Suprapubic skin (tissue), 4 donors: ENCODE results near the gene TAP1. TPM values are rescaled to one million over a fixed set of nuclear protein-coding genes. Genes with fewer than 3 reads are reported as not detected.
A peak's percentile ranks its signal among the peaks of the same experiment; 100 is the strongest.

Source experiments
- DNase-seq, 2 donors: peaks; one replicate each; pipeline ENCODE4 v3.0.0-alpha.2; 2019; ENCODE audit warnings: low spot score in 2 of 2
- H3K27ac ChIP-seq: fragments of 200-600 bp; sonication (generic); one replicate; pipeline ENCODE4 v1.5.1; 2019
- H3K27me3 ChIP-seq: fragments of 200-600 bp; sonication (generic); one replicate; pipeline ENCODE4 v1.5.1; 2019
- H3K36me3 ChIP-seq: fragments of 200-600 bp; sonication (generic); one replicate; pipeline ENCODE4 v1.5.1; 2019
- H3K4me1 ChIP-seq: fragments of 200-600 bp; sonication (generic); one replicate; pipeline ENCODE4 v1.5.1; 2019
- H3K4me3 ChIP-seq: fragments of 200-600 bp; sonication (generic); one replicate; pipeline ENCODE4 v1.5.1; 2019; ENCODE audit warnings: mild to moderate bottlenecking
- H3K9me3 ChIP-seq: fragments of 200-600 bp; sonication (generic); one replicate; pipeline ENCODE4 v1.5.1; 2019
- EP300 ChIP-seq: sonication (generic); formaldehyde crosslinking; IDR thresholded peaks from one replicate; pipeline ENCODE4 v1.6.1; 2017; ENCODE audit warnings: antibody characterized with exemption
- POLR2A ChIP-seq, 2 donors: fragments of 450-650 bp; IDR thresholded peaks; one replicate each; pipeline ENCODE4 v1.6.1; 2017; ENCODE audit warnings: antibody characterized with exemption in 2 of 2, mild to moderate bottlenecking in 2 of 2, moderate library complexity in 2 of 2
- POLR2AphosphoS5 ChIP-seq, 3 donors: sonication (generic); formaldehyde crosslinking; IDR thresholded peaks; one replicate each; pipeline ENCODE4 v1.6.1; 2017; ENCODE audit warnings: antibody characterized with exemption in 3 of 3
- WGBS: methylation state at CpG from one replicate; pipeline ENCODE4 v1.1.5; 2018; 5-methylcytosine and 5-hydroxymethylcytosine counted together
- total RNA-seq, 4 donors: library from RNA; depleted of rRNA; stranded (reverse); fragments of >200 nt; gene quantifications; one replicate each; pipeline ENCODE4 v1.1.0, GENCODE V29; 2016
- TF ChIP-seq, protein P1 (sequence below), 2 donors: fragments of 200-600 bp in 1 of 2; fragments of 450-650 bp in 1 of 2; sonication (generic) in 1 of 2; IDR thresholded peaks; one replicate each; pipeline ENCODE4 v1.5.1; 2016 to 2019; ENCODE audit warnings: antibody characterized with exemption in 2 of 2, mild to moderate bottlenecking in 1 of 2, moderate library complexity in 1 of 2

TAP1 gene
- total RNA-seq, 4 donors from 2014 or later = 90.7 to 126 (median 101) TPM

DNA sequence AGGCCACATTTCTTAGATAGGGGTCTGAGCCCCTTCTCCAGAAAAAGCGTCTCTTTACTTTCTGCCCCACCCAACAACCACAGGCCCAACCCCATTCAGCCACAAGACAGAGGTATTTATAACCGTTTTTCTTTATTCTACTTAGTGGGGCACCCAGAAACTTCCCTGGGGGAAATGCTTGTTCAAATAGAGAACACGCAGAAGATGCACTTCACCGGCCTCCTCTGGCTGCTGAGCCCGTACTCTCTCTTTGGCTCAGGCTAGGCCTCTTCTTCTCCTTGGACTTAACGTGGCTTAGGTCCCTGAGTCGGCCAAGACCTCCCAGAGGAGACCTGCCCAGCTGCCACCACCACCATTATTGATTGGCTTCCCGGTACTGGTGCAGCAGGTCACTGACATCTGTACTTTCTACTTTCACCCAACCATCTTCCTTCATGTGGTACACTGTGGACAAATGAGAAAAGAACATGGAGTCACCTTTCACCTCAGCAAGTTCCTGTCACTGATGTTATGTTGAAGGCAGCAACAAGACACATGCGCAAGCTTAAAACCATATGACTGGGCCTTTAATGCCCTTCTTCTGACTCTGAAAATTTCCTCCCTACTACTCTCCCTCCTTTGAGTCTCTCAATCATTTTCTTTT is 12.8 kb downstream of the TAP1 start:
- H3K27ac ChIP-seq = no peak overlapping the region
- TF ChIP-seq POLR2A (IDR thresholded peaks at IDR 0.05) = no peak
- no peak for TF ChIP-seq EP300
- no peak for TF ChIP-seq POLR2AphosphoS5 (IDR thresholded peaks at IDR 0.05)
- TF ChIP-seq, protein P1, sequence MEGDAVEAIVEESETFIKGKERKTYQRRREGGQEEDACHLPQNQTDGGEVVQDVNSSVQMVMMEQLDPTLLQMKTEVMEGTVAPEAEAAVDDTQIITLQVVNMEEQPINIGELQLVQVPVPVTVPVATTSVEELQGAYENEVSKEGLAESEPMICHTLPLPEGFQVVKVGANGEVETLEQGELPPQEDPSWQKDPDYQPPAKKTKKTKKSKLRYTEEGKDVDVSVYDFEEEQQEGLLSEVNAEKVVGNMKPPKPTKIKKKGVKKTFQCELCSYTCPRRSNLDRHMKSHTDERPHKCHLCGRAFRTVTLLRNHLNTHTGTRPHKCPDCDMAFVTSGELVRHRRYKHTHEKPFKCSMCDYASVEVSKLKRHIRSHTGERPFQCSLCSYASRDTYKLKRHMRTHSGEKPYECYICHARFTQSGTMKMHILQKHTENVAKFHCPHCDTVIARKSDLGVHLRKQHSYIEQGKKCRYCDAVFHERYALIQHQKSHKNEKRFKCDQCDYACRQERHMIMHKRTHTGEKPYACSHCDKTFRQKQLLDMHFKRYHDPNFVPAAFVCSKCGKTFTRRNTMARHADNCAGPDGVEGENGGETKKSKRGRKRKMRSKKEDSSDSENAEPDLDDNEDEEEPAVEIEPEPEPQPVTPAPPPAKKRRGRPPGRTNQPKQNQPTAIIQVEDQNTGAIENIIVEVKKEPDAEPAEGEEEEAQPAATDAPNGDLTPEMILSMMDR (IDR thresholded peaks at IDR 0.05) = no peak
- WGBS = 71% methylated on average over 9 of the region's 9 CpGs
- peaks cover 21% of the 10 kb centered on the region for H3K36me3 ChIP-seq
- H3K4me3 ChIP-seq = no peak overlapping the region
- no peak for DNase-seq
- H3K4me1 ChIP-seq = peaks cover 44% of the 10 kb centered on the region
- no peaks in the 10 kb centered on the region for H3K9me3 ChIP-seq
- H3K27me3 ChIP-seq = no peaks in the 10 kb centered on the region

DNA sequence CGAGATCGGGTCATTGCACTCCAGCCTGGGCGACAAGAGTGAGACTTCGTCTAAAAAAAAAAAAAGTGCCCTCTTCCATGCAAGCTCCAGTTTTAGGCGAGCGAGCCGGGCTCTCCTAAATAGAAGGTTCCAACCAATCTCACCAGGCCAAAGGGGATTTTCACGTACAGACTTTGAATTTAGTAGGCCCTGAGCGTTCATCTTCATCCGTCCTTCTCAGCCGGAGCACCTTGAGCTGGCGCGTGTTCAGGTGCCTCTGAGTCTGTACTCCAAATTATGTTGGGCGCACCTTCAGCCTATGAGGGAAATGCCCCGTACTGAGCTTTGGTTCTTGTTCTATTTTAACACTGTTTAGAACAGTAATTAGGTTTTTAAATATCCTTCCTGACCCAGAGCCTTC is 14.1 kb downstream of the TAP1 start:
- Histone ChIP-seq H3K36me3 (peaks cover 28% of the 10 kb centered on the region), H3K27me3 (no peaks in the 10 kb centered on the region), H3K9me3 (no peaks in the 10 kb centered on the region), H3K27ac (no peak overlapping the region), H3K4me3 (no peak overlapping the region), H3K4me1 (peaks cover 33% of the 10 kb centered on the region)
- no peak for DNase-seq
- TF ChIP-seq, protein P1 (IDR thresholded peaks at IDR 0.05) = no peak
- TF ChIP-seq EP300 (no peak), POLR2A (IDR thresholded peaks at IDR 0.05) (no peak), POLR2AphosphoS5 (IDR thresholded peaks at IDR 0.05) (no peak)
- WGBS = 85% methylated on average over 15 of the region's 15 CpGs

DNA sequence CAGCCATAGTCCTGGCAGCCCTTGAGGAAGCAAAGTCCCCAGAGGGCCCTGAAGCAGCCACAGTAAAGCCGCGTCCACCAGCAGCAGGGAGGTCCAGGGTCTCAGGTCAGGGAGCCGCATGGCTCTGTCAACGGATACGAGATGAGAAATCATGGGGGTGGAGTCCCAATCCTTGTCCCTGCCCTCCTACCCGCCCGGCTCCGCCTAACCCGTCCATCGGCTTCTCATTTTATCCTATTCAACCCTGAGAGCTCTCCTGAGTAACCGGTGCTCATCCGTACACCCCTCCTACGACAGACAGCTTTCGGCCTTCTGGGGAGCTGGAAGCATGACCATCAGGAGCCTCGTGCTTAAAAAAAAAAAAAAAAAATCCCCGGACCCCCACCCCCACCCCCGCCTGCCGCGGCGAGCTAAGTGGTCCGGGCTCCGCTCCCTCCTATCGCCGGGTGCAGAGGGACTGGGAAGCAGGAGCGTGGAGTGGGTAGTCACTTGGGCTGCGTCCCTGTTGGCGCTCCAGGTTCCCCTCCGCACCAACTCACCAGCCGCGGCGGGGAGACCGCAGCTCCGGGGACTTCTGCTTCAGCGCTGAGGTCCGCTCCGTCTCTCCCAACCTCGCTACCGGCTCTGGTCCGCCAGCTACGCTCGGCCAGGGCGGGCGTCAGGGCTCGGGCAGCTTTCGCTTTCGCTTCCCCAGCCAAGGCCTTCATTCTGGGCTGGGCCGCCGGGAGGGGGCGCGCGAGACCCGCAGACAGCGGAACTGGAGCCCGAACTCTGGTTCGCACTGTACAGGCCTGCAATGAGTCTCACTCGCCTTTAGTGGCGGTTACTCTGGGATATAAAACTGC is 15.2 kb downstream of the TAP1 start, which contains the start of gene TAP2:
TAP2 (minus strand) TSS at position 626 of the 845 bp plus-strand sequence; CDS start at position 120, 506 bp downstream.
- Histone ChIP-seq H3K9me3 (no peaks in the 10 kb centered on the region), H3K4me1 (peaks cover 30% of the 10 kb centered on the region), H3K27me3 (no peaks in the 10 kb centered on the region), H3K36me3 (peaks cover 31% of the 10 kb centered on the region), H3K27ac (peak within 1 kb of the TSS; percentile 97), H3K4me3 (peak within 1 kb of the TSS; percentile 81)
- TF ChIP-seq, protein P1 (IDR thresholded peaks at IDR 0.05) = peak; percentile 96 to 98
- TF ChIP-seq POLR2AphosphoS5 (IDR thresholded peaks at IDR 0.05) (peak in 2 of 3 donors; percentile 79 to 89), EP300 (no peak)
- DNase-seq = peak; percentile 97 to 98
- WGBS = 2% methylated on average over 22 of the region's 57 CpGs

DNA sequence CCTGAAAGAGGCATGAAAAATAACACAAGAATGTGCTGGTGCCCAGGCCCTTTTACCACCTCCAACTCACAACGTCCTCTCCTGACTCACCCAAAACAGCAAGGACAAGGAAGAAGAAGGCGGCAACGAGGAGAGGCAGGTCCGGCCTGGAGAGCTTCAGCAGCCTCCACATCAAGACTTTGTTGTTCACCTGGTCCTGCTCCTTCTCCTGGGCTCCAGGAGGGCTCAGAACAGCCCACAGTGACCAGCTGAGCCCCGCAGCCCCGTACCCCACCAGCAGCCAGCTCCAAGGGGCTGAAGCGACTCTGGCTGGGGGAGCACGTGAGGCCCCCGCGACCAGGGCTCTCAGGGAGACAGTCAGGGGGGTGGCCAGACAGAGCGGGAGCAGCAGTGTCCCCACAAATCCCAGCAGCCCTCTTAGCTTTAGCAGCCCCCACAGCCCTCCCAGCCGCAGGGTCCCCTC is 15.8 kb downstream of the TAP1 start:
- no peak for DNase-seq
- H3K36me3 ChIP-seq = peaks cover 31% of the 10 kb centered on the region
- no peak for TF ChIP-seq POLR2A (IDR thresholded peaks at IDR 0.05)
- TF ChIP-seq, protein P1 (IDR thresholded peaks at IDR 0.05) = no peak
- no peak for TF ChIP-seq POLR2AphosphoS5 (IDR thresholded peaks at IDR 0.05)
- TF ChIP-seq EP300 = no peak
- peaks cover 23% of the 10 kb centered on the region for H3K4me1 ChIP-seq
- H3K9me3 ChIP-seq = no peaks in the 10 kb centered on the region
- WGBS = 32% methylated on average over 11 of the region's 12 CpGs
- H3K4me3 ChIP-seq = peak overlapping the region; percentile 81
- H3K27me3 ChIP-seq = no peaks in the 10 kb centered on the region
- peak overlapping the region; percentile 97 for H3K27ac ChIP-seq

DNA sequence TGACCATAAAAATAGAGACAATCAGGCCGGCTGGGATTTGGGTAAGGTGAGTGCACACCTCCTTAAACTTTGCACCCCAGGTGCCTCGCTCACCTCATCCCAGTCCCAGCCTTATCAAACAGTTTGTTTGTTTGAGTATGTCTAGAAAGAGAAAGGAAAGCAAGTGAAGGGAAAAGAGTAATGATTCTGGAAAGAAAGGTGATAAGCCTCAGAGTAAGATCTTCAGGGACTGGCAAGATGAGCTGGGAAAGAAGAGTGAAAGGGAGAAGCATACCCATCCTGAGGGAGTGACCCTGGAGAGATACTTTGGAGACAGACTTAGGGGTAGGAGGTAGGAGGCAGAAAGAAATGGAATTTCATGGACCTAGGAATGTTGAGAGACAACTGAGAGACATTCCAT is 16.6 kb downstream of the TAP1 start:
- no peak for DNase-seq
- H3K36me3 ChIP-seq = peaks cover 38% of the 10 kb centered on the region
- no peaks in the 10 kb centered on the region for H3K27me3 ChIP-seq
- WGBS = 98% methylated on average over 2 of the region's 2 CpGs
- no peaks in the 10 kb centered on the region for H3K9me3 ChIP-seq
- TF ChIP-seq POLR2A (IDR thresholded peaks at IDR 0.05) (no peak), POLR2AphosphoS5 (IDR thresholded peaks at IDR 0.05) (no peak), EP300 (no peak)
- TF ChIP-seq, protein P1 (IDR thresholded peaks at IDR 0.05) = no peak
- H3K27ac ChIP-seq = no peak overlapping the region
- H3K4me1 ChIP-seq = peaks cover 15% of the 10 kb centered on the region
- no peak overlapping the region for H3K4me3 ChIP-seq
